ENCODE results near the gene TRIM2.

Gene TRIM2

GRCh38 chr4:153344131-153345011, 140.1 kb downstream of the TRIM2 start, which contains the start of gene MND1:
Gene MND1 (plus strand): TSS chr4:153344688. CDS start chr4:153344738, 50 bp downstream.
- peak within 1 kb of the TSS; percentile 57 for H3K4me3 ChIP-seq (ENCODE audit: low read depth, low read length)
- peak; percentile 75 for DNase-seq (ENCODE audit: low read depth, low spot score)
- peak; percentile 74 for TF ChIP-seq CTCF (IDR thresholded peaks at IDR 0.05; ENCODE audit: low read depth, low read length)
- in situ Hi-C loops (cut with HindIII; ENCODE audit: low sequenced_read_pairs): no loop called here

DNA sequence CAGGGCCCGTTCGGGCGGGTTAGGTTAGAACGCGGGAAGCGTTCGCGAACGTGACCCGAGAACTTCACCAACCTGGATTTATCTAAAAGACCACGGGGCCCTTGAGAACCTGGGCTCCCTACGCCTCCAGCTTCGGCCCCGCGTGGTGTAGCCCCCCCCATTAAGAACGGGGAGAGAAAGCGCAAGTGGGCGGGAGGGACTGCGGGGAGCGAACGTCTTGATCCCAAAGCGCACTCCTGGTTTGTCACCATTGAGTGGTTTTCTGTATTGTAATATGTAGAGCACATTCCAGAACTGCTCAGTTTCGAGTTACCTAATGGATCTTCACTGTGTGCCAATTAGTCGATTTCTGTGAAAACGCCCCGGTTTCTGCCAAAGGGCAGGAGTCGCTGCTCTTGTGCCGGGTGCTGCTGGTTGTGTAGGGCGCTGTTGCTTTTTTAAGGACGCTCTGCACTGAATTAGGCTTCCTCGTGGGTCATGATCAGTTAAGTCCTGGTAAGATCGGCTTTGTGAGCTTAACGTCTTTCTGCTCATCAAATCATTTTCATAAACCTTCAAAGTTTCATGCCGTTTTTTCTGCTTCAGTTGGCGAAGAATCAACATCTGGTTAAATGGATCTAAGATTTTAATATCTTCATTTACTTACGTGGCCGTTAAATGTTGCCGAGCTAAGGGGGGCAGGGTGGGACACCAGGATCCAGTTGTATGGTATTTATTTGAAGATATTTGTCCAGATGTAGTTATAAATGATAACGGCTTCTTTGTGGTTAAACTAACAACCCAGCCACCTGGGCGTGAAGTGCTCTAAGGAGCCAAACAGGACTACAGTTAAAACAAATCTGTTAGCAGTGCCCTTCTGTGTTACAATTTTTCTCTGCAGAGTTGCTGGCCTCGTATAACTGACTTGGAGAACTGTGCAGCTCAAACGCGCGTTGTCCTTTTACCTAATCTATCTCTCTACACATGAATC, 141.1 kb downstream of the TRIM2 start:
- peak overlapping the region; percentile 57 for H3K4me3 ChIP-seq (ENCODE audit: low read depth, low read length)
- peak; percentile 10 for TF ChIP-seq CTCF (IDR thresholded peaks at IDR 0.05; ENCODE audit: low read depth, low read length)
- in situ Hi-C loops (cut with HindIII; ENCODE audit: low sequenced_read_pairs): no loop called here
- DNase-seq (ENCODE audit: low read depth, low spot score): peak; percentile 63

- in situ Hi-C loops (cut with HindIII; ENCODE audit: low sequenced_read_pairs): no loop called here
- no peak for DNase-seq (ENCODE audit: low read depth, low spot score)
- no peak for TF ChIP-seq CTCF (IDR thresholded peaks at IDR 0.05; ENCODE audit: low read depth, low read length)
- peak overlapping the region; percentile 57 for H3K4me3 ChIP-seq (ENCODE audit: low read depth, low read length)
These were observed 141.8 kb downstream of the TRIM2 start for GRCh38 chr4:153346031-153346430.

GRCh38 chr4:153346563-153346962, 142.3 kb downstream of the TRIM2 start:
- TF ChIP-seq CTCF (IDR thresholded peaks at IDR 0.05; ENCODE audit: low read depth, low read length): peak; percentile 5
- no peak overlapping the region for H3K4me3 ChIP-seq (ENCODE audit: low read depth, low read length)
- in situ Hi-C loops (cut with HindIII; ENCODE audit: low sequenced_read_pairs): no loop called here
- DNase-seq (ENCODE audit: low read depth, low spot score): no peak

DNA sequence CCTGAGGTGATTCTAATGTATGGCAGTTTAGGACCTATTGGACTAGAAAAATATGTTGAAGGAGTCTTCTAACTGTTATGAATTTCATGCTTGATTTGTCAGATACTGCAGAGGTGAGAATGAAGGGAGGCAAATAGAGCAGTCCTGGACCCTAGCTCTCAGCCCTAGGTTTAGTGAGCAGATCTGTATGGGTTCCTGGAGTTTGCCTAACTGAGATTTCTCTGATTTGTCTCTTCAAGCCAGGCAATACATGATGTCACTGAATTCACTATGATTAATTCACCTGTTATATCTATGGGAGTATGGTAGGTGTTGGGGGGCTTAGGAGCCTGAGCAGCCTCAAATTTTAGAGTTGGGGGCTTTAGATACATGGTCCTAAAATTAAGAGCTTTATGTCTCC, 142.9 kb downstream of the TRIM2 start:
- TF ChIP-seq CTCF (IDR thresholded peaks at IDR 0.05; ENCODE audit: low read depth, low read length): no peak
- in situ Hi-C loops (cut with HindIII; ENCODE audit: low sequenced_read_pairs): no loop called here
- no peak overlapping the region for H3K4me3 ChIP-seq (ENCODE audit: low read depth, low read length)
- no peak for DNase-seq (ENCODE audit: low read depth, low spot score)

DNA sequence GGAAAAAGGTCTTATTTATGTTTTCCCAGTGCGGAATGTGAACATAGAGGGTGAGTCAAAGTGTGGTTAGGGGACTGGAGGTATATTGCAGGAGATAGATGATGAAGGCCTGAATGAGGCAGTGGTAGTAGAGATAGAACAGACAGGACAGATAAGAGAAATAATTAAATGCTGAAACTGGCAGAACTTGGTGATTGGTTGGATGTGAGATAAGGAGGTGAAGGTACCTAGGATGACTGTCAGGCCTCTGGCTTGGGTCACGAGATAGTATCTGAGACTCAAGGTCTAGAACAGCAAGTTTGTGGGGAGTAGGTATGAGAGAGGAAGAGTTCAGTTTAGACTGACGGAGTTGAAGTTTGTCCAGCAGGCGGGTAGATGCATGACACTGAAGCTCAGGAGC, 143.8 kb downstream of the TRIM2 start:
- no peak overlapping the region for H3K4me3 ChIP-seq (ENCODE audit: low read depth, low read length)
- in situ Hi-C loops (cut with HindIII; ENCODE audit: low sequenced_read_pairs): no loop called here
- no peak for TF ChIP-seq CTCF (IDR thresholded peaks at IDR 0.05; ENCODE audit: low read depth, low read length)
- DNase-seq (ENCODE audit: low read depth, low spot score): peak; percentile 35
